ENCODE measurements around the gene COPG2.
A peak's percentile ranks its signal among the peaks of the same experiment; 100 is the strongest.

Gene COPG2

DNA sequence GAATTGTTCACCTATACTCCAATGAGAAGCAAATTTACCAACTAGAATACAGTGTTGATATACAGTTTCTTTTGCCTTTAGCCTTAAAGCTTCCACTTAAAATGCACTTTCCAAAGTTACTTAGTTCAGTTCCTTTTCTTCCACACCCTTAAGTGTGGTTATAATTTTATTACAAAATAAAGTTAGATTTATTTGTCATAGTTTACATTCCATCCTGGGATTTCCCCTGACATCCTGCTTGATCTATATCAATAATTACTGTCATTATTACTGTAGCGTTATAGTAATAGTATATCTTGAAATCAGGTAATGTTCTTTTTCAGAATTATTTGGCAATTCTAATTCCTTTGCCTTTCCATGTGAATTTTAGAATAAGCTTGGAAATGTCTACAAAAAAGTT is 199.9 kb downstream of the COPG2 start:
- Histone ChIP-seq H3F3A (ENCODE audit: low read depth) (peaks cover 7% of the 10 kb centered on the region; the same call in 1 of the 2 replicates), H3K9me3 (ENCODE audit: insufficient read depth, low read depth, low read length) (no peaks in the 10 kb centered on the region), H3K36me3 (ENCODE audit: insufficient read depth, low read length) (no peaks in the 10 kb centered on the region), H3K4me2 (ENCODE audit: low read depth, low read length, poor library complexity, severe bottlenecking) (no peak overlapping the region), H3K9ac (ENCODE audit: low read depth, low read length, poor library complexity, severe bottlenecking) (no peak overlapping the region), H4K20me1 (ENCODE audit: insufficient read depth, low read length, poor library complexity, severe bottlenecking) (no peaks in the 10 kb centered on the region), H3K27me3 (ENCODE audit: insufficient read depth, low read length, poor library complexity, severe bottlenecking) (no peaks in the 10 kb centered on the region), H3K9me2 (replicated peaks; ENCODE audit: low read depth, low read length) (no peaks in the 10 kb centered on the region), H3K79me2 (ENCODE audit: insufficient read depth, low read length) (no peaks in the 10 kb centered on the region), H3K4me3 (ENCODE audit: low read length, poor library complexity, severe bottlenecking) (no peak overlapping the region), H3K4me1 (ENCODE audit: insufficient read depth, low read length, poor library complexity, severe bottlenecking) (peaks cover 16% of the 10 kb centered on the region), H2AFZ (ENCODE audit: low read length) (no peak overlapping the region)
- TF ChIP-seq EZH2phosphoT487 (IDR thresholded peaks at IDR 0.05; ENCODE audit: borderline replicate concordance), result no peak
- TF ChIP-seq, protein P1, sequence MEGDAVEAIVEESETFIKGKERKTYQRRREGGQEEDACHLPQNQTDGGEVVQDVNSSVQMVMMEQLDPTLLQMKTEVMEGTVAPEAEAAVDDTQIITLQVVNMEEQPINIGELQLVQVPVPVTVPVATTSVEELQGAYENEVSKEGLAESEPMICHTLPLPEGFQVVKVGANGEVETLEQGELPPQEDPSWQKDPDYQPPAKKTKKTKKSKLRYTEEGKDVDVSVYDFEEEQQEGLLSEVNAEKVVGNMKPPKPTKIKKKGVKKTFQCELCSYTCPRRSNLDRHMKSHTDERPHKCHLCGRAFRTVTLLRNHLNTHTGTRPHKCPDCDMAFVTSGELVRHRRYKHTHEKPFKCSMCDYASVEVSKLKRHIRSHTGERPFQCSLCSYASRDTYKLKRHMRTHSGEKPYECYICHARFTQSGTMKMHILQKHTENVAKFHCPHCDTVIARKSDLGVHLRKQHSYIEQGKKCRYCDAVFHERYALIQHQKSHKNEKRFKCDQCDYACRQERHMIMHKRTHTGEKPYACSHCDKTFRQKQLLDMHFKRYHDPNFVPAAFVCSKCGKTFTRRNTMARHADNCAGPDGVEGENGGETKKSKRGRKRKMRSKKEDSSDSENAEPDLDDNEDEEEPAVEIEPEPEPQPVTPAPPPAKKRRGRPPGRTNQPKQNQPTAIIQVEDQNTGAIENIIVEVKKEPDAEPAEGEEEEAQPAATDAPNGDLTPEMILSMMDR (conservative IDR thresholded peaks at IDR 0.05; ENCODE audit: low read length), result no peak

DNA sequence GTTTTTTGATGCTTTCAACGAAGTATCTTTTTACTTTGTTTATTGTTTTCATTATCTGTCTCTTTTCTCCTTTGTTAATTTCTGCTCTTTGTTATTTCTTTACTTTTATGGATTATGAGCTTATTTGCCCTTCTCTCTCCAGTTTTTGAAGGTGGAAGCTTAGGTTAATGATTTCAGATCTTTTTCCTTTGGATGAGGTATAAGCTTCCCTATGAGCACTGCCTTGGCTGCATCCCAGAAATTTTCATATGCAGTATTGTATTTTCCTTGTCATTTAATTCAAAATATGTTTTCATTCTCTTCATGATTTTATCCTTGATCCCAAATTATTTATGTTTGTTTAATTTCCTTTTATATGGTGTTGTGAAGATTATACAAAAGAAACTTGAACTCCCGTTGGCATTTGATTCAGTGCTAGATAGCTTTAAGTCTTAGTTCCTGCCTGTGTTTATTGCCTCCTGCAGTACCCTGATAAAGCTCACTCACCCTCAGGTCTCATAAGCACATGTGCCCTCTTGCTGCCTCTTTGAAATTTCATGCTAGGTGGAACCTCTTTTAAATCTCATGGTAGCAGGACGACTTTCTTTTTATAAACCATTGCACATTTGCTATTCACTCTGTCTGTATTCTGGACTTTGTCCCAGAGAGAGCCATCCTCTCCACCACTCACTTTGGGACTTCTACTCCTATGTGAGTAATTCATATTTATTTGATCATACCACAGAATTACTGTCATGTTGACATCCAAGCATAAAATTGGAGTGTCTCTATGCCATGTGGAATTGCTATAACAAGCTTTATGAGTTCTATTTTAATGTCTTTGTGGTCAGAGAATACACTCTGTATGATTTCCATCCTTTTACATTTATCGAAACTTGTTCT is 204.8 kb downstream of the COPG2 start:
- H2AFZ ChIP-seq (ENCODE audit: low read length), result peak overlapping the region; percentile 37; the same call in 1 of the 2 replicates

GRCh38 chr7:130461272-130461671 is 207.3 kb downstream of the COPG2 start:
- TF ChIP-seq, protein P1 (conservative IDR thresholded peaks at IDR 0.05; ENCODE audit: low read length), result no peak
- no peak for TF ChIP-seq EZH2phosphoT487 (IDR thresholded peaks at IDR 0.05; ENCODE audit: borderline replicate concordance)
- peaks cover 21% of the 10 kb centered on the region for H3K4me1 ChIP-seq (ENCODE audit: insufficient read depth, low read length, poor library complexity, severe bottlenecking)

More for the DNA sequence above, 204.8 kb downstream of the COPG2 start:
- H3K9me3 ChIP-seq (ENCODE audit: insufficient read depth, low read depth, low read length), result peaks cover 12% of the 10 kb centered on the region
- no peaks in the 10 kb centered on the region for H3K36me3 ChIP-seq (ENCODE audit: insufficient read depth, low read length)
- H3K27me3 ChIP-seq (ENCODE audit: insufficient read depth, low read length, poor library complexity, severe bottlenecking), result no peaks in the 10 kb centered on the region
- H3K79me2 ChIP-seq (ENCODE audit: insufficient read depth, low read length), result no peaks in the 10 kb centered on the region
- peak overlapping the region; percentile 3 for H3K9ac ChIP-seq (ENCODE audit: low read depth, low read length, poor library complexity, severe bottlenecking)
- H3F3A ChIP-seq (ENCODE audit: low read depth), result peaks cover 7% of the 10 kb centered on the region; the same call in 1 of the 2 replicates
- no peaks in the 10 kb centered on the region for H4K20me1 ChIP-seq (ENCODE audit: insufficient read depth, low read length, poor library complexity, severe bottlenecking)
- H3K4me2 ChIP-seq (ENCODE audit: low read depth, low read length, poor library complexity, severe bottlenecking), result peak overlapping the region; percentile 57
- H3K9me2 ChIP-seq (replicated peaks; ENCODE audit: low read depth, low read length), result no peaks in the 10 kb centered on the region
- H3K4me1 ChIP-seq (ENCODE audit: insufficient read depth, low read length, poor library complexity, severe bottlenecking), result peaks cover 13% of the 10 kb centered on the region
- TF ChIP-seq, protein P1 (conservative IDR thresholded peaks at IDR 0.05; ENCODE audit: low read length), result peak; percentile 29; the same call in 1 of the 2 replicates
- no peak for TF ChIP-seq EZH2phosphoT487 (IDR thresholded peaks at IDR 0.05; ENCODE audit: borderline replicate concordance)
- H3K4me3 ChIP-seq (ENCODE audit: low read length, poor library complexity, severe bottlenecking), result peak overlapping the region; percentile 28

More at GRCh38 chr7:130461272-130461671, 207.3 kb downstream of the COPG2 start:
- H3K79me2 ChIP-seq (ENCODE audit: insufficient read depth, low read length), result no peaks in the 10 kb centered on the region
- peaks cover 7% of the 10 kb centered on the region; the same call in 1 of the 2 replicates for H3F3A ChIP-seq (ENCODE audit: low read depth)
- no peaks in the 10 kb centered on the region for H3K36me3 ChIP-seq (ENCODE audit: insufficient read depth, low read length)
- no peak overlapping the region for H3K4me3 ChIP-seq (ENCODE audit: low read length, poor library complexity, severe bottlenecking)
- no peak overlapping the region for H3K9ac ChIP-seq (ENCODE audit: low read depth, low read length, poor library complexity, severe bottlenecking)
- H3K27me3 ChIP-seq (ENCODE audit: insufficient read depth, low read length, poor library complexity, severe bottlenecking), result no peaks in the 10 kb centered on the region
- H3K9me3 ChIP-seq (ENCODE audit: insufficient read depth, low read depth, low read length), result peaks cover 14% of the 10 kb centered on the region
- H3K4me2 ChIP-seq (ENCODE audit: low read depth, low read length, poor library complexity, severe bottlenecking), result no peak overlapping the region
- H4K20me1 ChIP-seq (ENCODE audit: insufficient read depth, low read length, poor library complexity, severe bottlenecking), result no peaks in the 10 kb centered on the region
- no peaks in the 10 kb centered on the region for H3K9me2 ChIP-seq (replicated peaks; ENCODE audit: low read depth, low read length)
- no peak overlapping the region for H2AFZ ChIP-seq (ENCODE audit: low read length)

Data from Loucy (cell line).